Endodermal cell (in vitro differentiated cells): ENCODE data around the gene RIBC2. TPM values are rescaled to one million over a fixed set of nuclear protein-coding genes. Genes with fewer than 3 reads are reported as not detected.

ENCODE experiments used
- DNase-seq: peaks from one replicate; pipeline ENCODE4 v3.0.0-alpha.2; 2017
- H3K27ac ChIP-seq: 2 replicates; pipeline ENCODE4 v1.5.1; 2013; ENCODE audit warnings: mild to moderate bottlenecking, low read depth, low read length, moderate library complexity
- H3K27me3 ChIP-seq: 2 replicates; pipeline ENCODE4 v1.6.1; 2013; ENCODE audit warnings: mild to moderate bottlenecking, low read length, moderate library complexity; ENCODE audit not compliant: insufficient read depth, control insufficient read depth, poor library complexity, severe bottlenecking
- H3K36me3 ChIP-seq: 2 replicates; pipeline ENCODE4 v1.7.0; 2013; ENCODE audit warnings: mild to moderate bottlenecking, low read length, moderate library complexity; ENCODE audit not compliant: control insufficient read depth, insufficient read depth
- H3K4me1 ChIP-seq: one replicate; pipeline ENCODE4 v1.7.0; 2013; ENCODE audit warnings: low read length; ENCODE audit not compliant: control insufficient read depth, insufficient read depth
- H3K4me3 ChIP-seq: 2 replicates; pipeline ENCODE4 v1.5.1; 2013; ENCODE audit warnings: mild to moderate bottlenecking, low read length, moderate library complexity
- H3K9ac ChIP-seq: 2 replicates; pipeline ENCODE4 v1.6.1; 2013; ENCODE audit warnings: mild to moderate bottlenecking, low read length, moderate library complexity; ENCODE audit not compliant: poor library complexity, severe bottlenecking; ENCODE audit errors: extremely low read depth
- H3K9me3 ChIP-seq: 2 replicates; pipeline ENCODE4 v1.6.1; 2013; ENCODE audit warnings: mild to moderate bottlenecking, low read length, moderate library complexity; ENCODE audit not compliant: control insufficient read depth
- H3K27ac Mint-ChIP-seq: 2 replicates; pipeline ENCODE4 v1.8.0; 2020; ENCODE audit warnings: mixed read lengths
- H3K27me3 Mint-ChIP-seq: 2 replicates; pipeline ENCODE4 v1.8.0; 2021; ENCODE audit warnings: mild to moderate bottlenecking, mixed read lengths; ENCODE audit not compliant: insufficient read depth
- H3K36me3 Mint-ChIP-seq: 2 replicates; pipeline ENCODE4 v1.8.0; 2020; ENCODE audit warnings: low read depth, mixed read lengths
- H3K4me1 Mint-ChIP-seq: 2 replicates; pipeline ENCODE4 v1.8.0; 2020; ENCODE audit warnings: mixed read lengths
- H3K4me3 Mint-ChIP-seq: 2 replicates; pipeline ENCODE4 v1.8.0; 2020; ENCODE audit warnings: mild to moderate bottlenecking, moderate library complexity, mixed read lengths
- H3K9me3 Mint-ChIP-seq: 2 replicates; pipeline ENCODE4 v1.8.0; 2020; ENCODE audit warnings: mild to moderate bottlenecking, mixed read lengths
- CTCF ChIP-seq: fragments of 200-600 bp; sonication (generic); conservative IDR thresholded peaks from 2 replicates; pipeline ENCODE4 v1.5.0; 2021; ENCODE audit warnings: antibody characterized with exemption, mild to moderate bottlenecking
- WGBS, 2 experiments: methylation state at CpG; one replicate each; pipeline versions ENCODE4 v1.1.5 to v1.1.7; 2013; ENCODE audit warnings: missing lambda C conversion rate in 2 of 2, mixed read lengths in 1 of 2; ENCODE audit not compliant: insufficient coverage in 1 of 2, insufficient read length in 1 of 2; 5-methylcytosine and 5-hydroxymethylcytosine counted together
- total RNA-seq, 2 donors: library from RNA; stranded (reverse); fragmentation: NEBNext Ultra II Directional in 1 of 2; extraction: Animal tissue kit (Norgen Biotek cat#: 25700) in 1 of 2; gene quantifications; 2 replicates in 1 of 2; 3 replicates in 1 of 2; pipeline ENCODE4 v1.2.1, GENCODE V29; 2021

Gene RIBC2
- total RNA-seq, 2 donors from 2014 or later: 10.6 to 15.2 TPM

DNA sequence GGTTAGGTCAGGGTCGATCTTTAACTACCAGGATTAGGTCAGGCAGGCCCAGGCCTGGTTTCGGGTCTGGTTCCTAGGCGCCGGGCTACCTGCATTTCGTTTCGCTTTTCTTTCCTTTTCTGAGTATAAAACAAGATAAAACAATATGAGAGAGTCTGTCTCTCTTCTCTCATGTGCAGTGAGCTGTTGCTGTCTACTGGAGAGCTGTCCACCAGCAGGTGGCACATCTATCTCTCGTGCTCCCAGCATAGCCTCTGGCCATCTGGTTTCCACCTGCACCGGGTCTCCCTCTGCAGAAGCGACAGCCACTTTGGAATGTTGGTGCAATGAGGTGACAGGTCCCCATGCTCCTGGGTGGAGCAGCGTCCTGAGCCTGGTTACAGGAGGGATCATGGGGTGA lies 27.6 kb downstream of the RIBC2 start:
- no peak overlapping the region for H3K27ac Mint-ChIP-seq
- Histone ChIP-seq H3K9ac (no peak overlapping the region), H3K27ac (no peak overlapping the region), H3K4me3 (no peak overlapping the region), H3K27me3 (no peaks in the 10 kb centered on the region), H3K4me1 (peaks cover 5% of the 10 kb centered on the region), H3K36me3 (no peaks in the 10 kb centered on the region), H3K9me3 (no peaks in the 10 kb centered on the region)
- peaks cover 16% of the 10 kb centered on the region for H3K4me1 Mint-ChIP-seq
- H3K9me3 Mint-ChIP-seq: peaks cover 3% of the 10 kb centered on the region
- no peaks in the 10 kb centered on the region for H3K27me3 Mint-ChIP-seq
- DNase-seq: peak; percentile 86
- no peaks in the 10 kb centered on the region for H3K36me3 Mint-ChIP-seq
- TF ChIP-seq CTCF: peak; percentile 79
- 51% methylated on average over 10 of the region's 10 CpGs; no CpG with 5 or more reads in 1 of the 2 experiments for WGBS, 2 experiments
- no peak overlapping the region for H3K4me3 Mint-ChIP-seq

- Mint-ChIP-seq H3K36me3 (no peaks in the 10 kb centered on the region), H3K4me1 (peaks cover 16% of the 10 kb centered on the region), H3K9me3 (no peaks in the 10 kb centered on the region), H3K27ac (no peak overlapping the region), H3K4me3 (no peak overlapping the region), H3K27me3 (no peaks in the 10 kb centered on the region)
- Histone ChIP-seq H3K4me3 (no peak overlapping the region), H3K27me3 (no peaks in the 10 kb centered on the region), H3K27ac (no peak overlapping the region), H3K9ac (no peak overlapping the region), H3K4me1 (peaks cover 5% of the 10 kb centered on the region), H3K36me3 (no peaks in the 10 kb centered on the region), H3K9me3 (no peaks in the 10 kb centered on the region)
- no peak for DNase-seq
- TF ChIP-seq CTCF: no peak
- 73 to 93% methylated on average over 1 to 5 of the region's 5 CpGs for WGBS, 2 experiments
Observed at GRCh38 chr22:45442116-45442515, 28.6 kb downstream of the RIBC2 start.

GRCh38 chr22:45444168-45444567 lies 30.7 kb downstream of the RIBC2 start:
- Histone ChIP-seq H3K27ac (no peak overlapping the region), H3K9ac (no peak overlapping the region), H3K9me3 (no peaks in the 10 kb centered on the region), H3K4me3 (no peak overlapping the region), H3K27me3 (no peaks in the 10 kb centered on the region), H3K36me3 (no peaks in the 10 kb centered on the region), H3K4me1 (peaks cover 5% of the 10 kb centered on the region)
- H3K27me3 Mint-ChIP-seq: no peaks in the 10 kb centered on the region
- no peak for TF ChIP-seq CTCF
- DNase-seq: peak; percentile 59
- no peak overlapping the region for H3K4me3 Mint-ChIP-seq
- 53 to 95% methylated on average over 3 of the region's 3 CpGs for WGBS, 2 experiments
- no peaks in the 10 kb centered on the region for H3K9me3 Mint-ChIP-seq
- peaks cover 16% of the 10 kb centered on the region for H3K4me1 Mint-ChIP-seq
- H3K36me3 Mint-ChIP-seq: no peaks in the 10 kb centered on the region
- peak overlapping the region; percentile 8 for H3K27ac Mint-ChIP-seq
